ENCODE measurements around the gene FAM241A.
A peak's percentile ranks its signal among the peaks of the same experiment; 100 is the strongest.
"Not testable (repeated sequence)": the region's sequence is repeated elsewhere in the genome, so short reads cannot be mapped to it uniquely, and the experiment has no call there.

FAM241A gene

GRCh38 chr4:112145326-112145789 lies at the start of gene FAM241A:
Gene FAM241A, plus strand, starts transcription at chr4:112145454. Its CDS starts 127 bp downstream, at chr4:112145581.
- DNase-seq (ENCODE audit: low read depth), result peak; percentile 42

- no peak for DNase-seq (ENCODE audit: low read depth)
Measured at GRCh38 chr4:112098841-112099530, 46.3 kb upstream of the FAM241A start.

GRCh38 chr4:112099701-112100297 lies 45.5 kb upstream of the FAM241A start:
- DNase-seq (ENCODE audit: low read depth), result peak; percentile 43

GRCh38 chr4:112102875-112103370 lies 42.3 kb upstream of the FAM241A start:
- no peak for DNase-seq (ENCODE audit: low read depth)

GRCh38 chr4:112105201-112105969 lies 39.9 kb upstream of the FAM241A start:
- DNase-seq (ENCODE audit: low read depth), result no peak

GRCh38 chr4:112109360-112110058 lies 35.7 kb upstream of the FAM241A start:
- no peak for DNase-seq (ENCODE audit: low read depth)

GRCh38 chr4:112110059-112110425 lies 35.2 kb upstream of the FAM241A start:
- no peak for DNase-seq (ENCODE audit: low read depth)

GRCh38 chr4:112111306-112111705 lies 33.9 kb upstream of the FAM241A start:
- no peak for DNase-seq (ENCODE audit: low read depth)

- DNase-seq (ENCODE audit: low read depth), result not testable (repeated sequence)
Measured at GRCh38 chr4:112112095-112112494, 33.2 kb upstream of the FAM241A start.

- DNase-seq (ENCODE audit: low read depth), result no peak
Measured at GRCh38 chr4:112112590-112113170, 32.6 kb upstream of the FAM241A start.

GRCh38 chr4:112113864-112114263 lies 31.4 kb upstream of the FAM241A start:
- DNase-seq (ENCODE audit: low read depth), result no peak

GRCh38 chr4:112114452-112114851 lies 30.8 kb upstream of the FAM241A start:
- no peak for DNase-seq (ENCODE audit: low read depth)

- no peak for DNase-seq (ENCODE audit: low read depth)
Measured at GRCh38 chr4:112118742-112119352, 26.4 kb upstream of the FAM241A start.

GRCh38 chr4:112119353-112119783 lies 25.9 kb upstream of the FAM241A start:
- DNase-seq (ENCODE audit: low read depth), result no peak

GRCh38 chr4:112120021-112120420 lies 25.2 kb upstream of the FAM241A start:
- no peak for DNase-seq (ENCODE audit: low read depth)

GRCh38 chr4:112125416-112125815 lies 19.8 kb upstream of the FAM241A start:
- DNase-seq (ENCODE audit: low read depth), result no peak

GRCh38 chr4:112127048-112127637 lies 18.1 kb upstream of the FAM241A start:
- no peak for DNase-seq (ENCODE audit: low read depth)

- no peak for DNase-seq (ENCODE audit: low read depth)
Measured at GRCh38 chr4:112127803-112128202, 17.5 kb upstream of the FAM241A start.

GRCh38 chr4:112128452-112128851 lies 16.8 kb upstream of the FAM241A start:
- no peak for DNase-seq (ENCODE audit: low read depth)

- no peak for DNase-seq (ENCODE audit: low read depth)
Measured at GRCh38 chr4:112130906-112131305, 14.3 kb upstream of the FAM241A start.

GRCh38 chr4:112136551-112136950 lies 8.7 kb upstream of the FAM241A start:
- no peak for DNase-seq (ENCODE audit: low read depth)

Measured in HS-27A (cell line).